ENCODE measurements around the gene GABBR1.

GRCh38 chr6:29656157-29656556 lies 23.2 kb upstream of the GABBR1 start:
- no peak for TF ChIP-seq SUZ12 (IDR thresholded peaks at IDR 0.05; ENCODE audit: extremely low read depth, insufficient read depth, insufficient read length)
- TF ChIP-seq YY1 (IDR thresholded peaks at IDR 0.05; ENCODE audit: insufficient read depth, insufficient read length): no peak
